A673 (cell line): ENCODE results near the gene P2RY11. TPM values are rescaled to one million over a fixed set of nuclear protein-coding genes. Genes with fewer than 3 reads are reported as not detected.
A peak's percentile ranks its signal among the peaks of the same experiment; 100 is the strongest.

Source experiments
- BruUV-seq: library from RNA; stranded (reverse); fragments of 400-500 nt; replicated peaks from 2 replicates; lab custom pipeline; 2021; lab: Mats Ljungman, UMichigan
- CTCF ChIA-PET: fragments of 300-600 bp; sonication (Branson Sonifier 250); formaldehyde crosslinking; loops from one replicate; lab custom pipeline; 2022; ENCODE audit warnings: antibody characterized with exemption; lab: Charles Lee
- POLR2A ChIA-PET: fragments of 300-600 bp; sonication (Branson Sonifier 250); formaldehyde crosslinking; loops from one replicate; lab custom pipeline; 2022; ENCODE audit warnings: antibody characterized with exemption; ENCODE audit not compliant: low non-redundant PET; lab: Charles Lee
- DNase-seq: peaks from one replicate; pipeline ENCODE4 v3.0.0-alpha.2; 2015; ENCODE audit warnings: low spot score
- H3K27ac ChIP-seq: fragments of 200-600 bp; sonication (generic); 2 replicates; pipeline ENCODE4 v1.5.1; 2016; ENCODE audit warnings: mixed run types, low read depth, mild to moderate bottlenecking, mixed read lengths, antibody characterized with exemption, low read length; ENCODE audit not compliant: poor library complexity, severe bottlenecking
- H3K27me3 ChIP-seq: fragments of 200-600 bp; sonication (generic); replicated peaks from 2 replicates; pipeline ENCODE4 v1.6.1; 2017; ENCODE audit warnings: mixed run types, low read depth, mild to moderate bottlenecking, mixed read lengths, antibody characterized with exemption, low read length; ENCODE audit not compliant: insufficient read depth, poor library complexity
- H3K36me3 ChIP-seq: fragments of 200-600 bp; sonication (generic); 2 replicates; pipeline ENCODE4 v1.6.1; 2016; ENCODE audit warnings: mixed run types, mild to moderate bottlenecking, mixed read lengths, antibody characterized with exemption, low read length; ENCODE audit not compliant: insufficient read depth, poor library complexity, severe bottlenecking
- H3K4me1 ChIP-seq: fragments of 200-600 bp; sonication (generic); 2 replicates; pipeline ENCODE4 v1.6.1; 2017; ENCODE audit warnings: mixed run types, mild to moderate bottlenecking, mixed read lengths, antibody characterized with exemption, low read length; ENCODE audit not compliant: insufficient read depth, poor library complexity, severe bottlenecking
- H3K4me3 ChIP-seq: fragments of 200-600 bp; sonication (generic); 2 replicates; pipeline ENCODE4 v1.5.1; 2016; ENCODE audit warnings: low read depth, mixed run types, mild to moderate bottlenecking, mixed read lengths, low read length; ENCODE audit not compliant: poor library complexity, severe bottlenecking
- H3K9me3 ChIP-seq: fragments of 200-600 bp; sonication (generic); 2 replicates; pipeline ENCODE4 v1.6.1; 2016; ENCODE audit warnings: mixed run types, low read depth, mild to moderate bottlenecking, mixed read lengths, antibody characterized with exemption, low read length; ENCODE audit not compliant: poor library complexity, severe bottlenecking
- CTCF ChIP-seq: fragments of 300-800, 200-600 bp; sonication (generic); conservative IDR thresholded peaks from 2 replicates; pipeline ENCODE4 v1.5.1; 2017; ENCODE audit warnings: low read depth, mild to moderate bottlenecking, antibody characterized with exemption, low read length, moderate library complexity, mixed read lengths
- EZH2 ChIP-seq: fragments of 200-600 bp; sonication (generic); IDR thresholded peaks from 2 replicates; pipeline ENCODE4 v1.6.1; 2017; ENCODE audit warnings: borderline replicate concordance, low read depth, mild to moderate bottlenecking, mixed read lengths, antibody characterized with exemption, low read length; ENCODE audit not compliant: poor library complexity, severe bottlenecking
- intact Hi-C: fragments of 100-400 bp; cut with micrococcal nuclease; formaldehyde crosslinking; loops from one replicate; pipeline ENCODE4 v1.10.0; 2022; ENCODE audit not compliant: unreplicated experiment
- total RNA-seq: library from RNA; stranded (reverse); gene quantifications from 2 replicates; pipeline ENCODE4 v1.2.3, GENCODE V29; 2021

The P2RY11 gene
- total RNA-seq, 1 experiment from 2014 or later, result 39.4 TPM

GRCh38 chr19:10107817-10108367 is 3.6 kb upstream of the P2RY11 start:
- peaks cover 25% of the 10 kb centered on the region for H3K4me1 ChIP-seq
- BruUV-seq, result no TSS peak
- ChIA-PET POLR2A (no interaction called here), CTCF (no interaction called here)
- peaks cover 45% of the 10 kb centered on the region for H3K36me3 ChIP-seq
- TF ChIP-seq EZH2 (no peak), CTCF (no peak)
- DNase-seq, result no peak
- no peaks in the 10 kb centered on the region for H3K9me3 ChIP-seq
- no peaks in the 10 kb centered on the region for H3K27me3 ChIP-seq
- H3K27ac ChIP-seq, result no peak overlapping the region
- intact Hi-C loops, result no loop called here
- peak overlapping the region; percentile 74 for H3K4me3 ChIP-seq

GRCh38 chr19:10109528-10109927 is 2.0 kb upstream of the P2RY11 start:
- Histone ChIP-seq H3K36me3 (peaks cover 53% of the 10 kb centered on the region), H3K27ac (no peak overlapping the region), H3K27me3 (no peaks in the 10 kb centered on the region), H3K4me3 (no peak overlapping the region), H3K4me1 (peaks cover 25% of the 10 kb centered on the region), H3K9me3 (no peaks in the 10 kb centered on the region)
- ChIA-PET CTCF (interaction anchor here (1.2 kb wide), 1 partner anchor 141 kb away, joined by 5 read pairs; no protein-coding TSS in a partner anchor), POLR2A (no interaction called here)
- DNase-seq, result no peak
- TF ChIP-seq EZH2, result no peak
- TF ChIP-seq CTCF, result no peak
- intact Hi-C loops, result no loop called here
- no TSS peak for BruUV-seq

DNA sequence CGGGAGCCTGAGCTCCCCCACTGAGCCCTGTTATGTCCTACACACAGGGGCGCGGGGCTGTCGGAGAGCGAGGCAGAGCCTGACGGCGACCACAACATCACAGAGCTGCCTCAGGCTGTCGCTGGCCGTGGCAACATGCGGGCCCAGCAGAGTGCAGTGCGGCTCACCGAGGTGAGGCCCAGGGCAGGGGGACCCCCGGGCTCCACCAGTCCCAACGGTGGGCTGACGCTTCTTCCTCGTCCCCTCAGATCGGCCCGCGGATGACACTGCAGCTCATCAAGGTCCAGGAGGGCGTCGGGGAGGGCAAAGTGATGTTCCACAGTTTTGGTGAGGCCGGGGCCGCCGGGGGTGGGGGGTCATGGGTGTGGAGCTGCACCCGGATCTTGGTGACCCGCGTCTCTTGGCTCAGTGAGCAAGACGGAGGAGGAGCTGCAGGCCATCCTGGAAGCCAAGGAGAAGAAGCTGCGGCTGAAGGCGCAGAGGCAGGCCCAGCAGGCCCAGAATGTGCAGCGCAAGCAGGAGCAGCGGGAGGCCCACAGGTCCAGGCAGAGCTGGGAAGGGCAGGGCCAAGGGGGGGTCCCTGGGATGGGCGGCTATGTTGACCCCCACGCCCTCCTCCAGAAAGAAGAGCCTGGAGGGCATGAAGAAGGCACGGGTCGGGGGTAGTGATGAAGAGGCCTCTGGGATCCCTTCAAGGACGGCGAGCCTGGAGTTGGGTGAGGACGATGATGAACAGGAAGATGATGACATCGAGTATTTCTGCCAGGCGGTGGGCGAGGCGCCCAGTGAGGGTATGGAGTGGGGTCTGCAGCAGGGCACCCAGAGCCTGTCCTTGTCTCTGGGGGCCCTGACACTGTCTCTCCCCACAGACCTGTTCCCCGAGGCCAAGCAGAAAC is 1.2 kb upstream of the P2RY11 start:
- Histone ChIP-seq H3K9me3 (no peaks in the 10 kb centered on the region), H3K36me3 (peaks cover 61% of the 10 kb centered on the region), H3K4me3 (no peak overlapping the region), H3K4me1 (peaks cover 25% of the 10 kb centered on the region), H3K27me3 (no peaks in the 10 kb centered on the region), H3K27ac (no peak overlapping the region)
- TSS peak; percentile 5 for BruUV-seq
- no peak for DNase-seq
- POLR2A ChIA-PET, result no interaction called here
- intact Hi-C loops, result loop anchor here (5.0 kb wide), 1 partner anchor 178 kb away; no protein-coding TSS in a partner anchor
- TF ChIP-seq CTCF (no peak), EZH2 (no peak)
- CTCF ChIA-PET, result interaction anchor here (0.6 kb wide), 1 partner anchor 369 kb away, joined by 3 read pairs; no protein-coding TSS in a partner anchor
